ENCODE data around the gene MRPS18A. TPM values are rescaled to one million over a fixed set of nuclear protein-coding genes. Genes with fewer than 3 reads are reported as not detected.

Gene MRPS18A
- total and polyA plus RNA-seq, 2 of the 8 experiments (the other 6 are each of a cell fraction or from before 2014, with no cell fraction given): 48.3 to 121 TPM

DNA sequence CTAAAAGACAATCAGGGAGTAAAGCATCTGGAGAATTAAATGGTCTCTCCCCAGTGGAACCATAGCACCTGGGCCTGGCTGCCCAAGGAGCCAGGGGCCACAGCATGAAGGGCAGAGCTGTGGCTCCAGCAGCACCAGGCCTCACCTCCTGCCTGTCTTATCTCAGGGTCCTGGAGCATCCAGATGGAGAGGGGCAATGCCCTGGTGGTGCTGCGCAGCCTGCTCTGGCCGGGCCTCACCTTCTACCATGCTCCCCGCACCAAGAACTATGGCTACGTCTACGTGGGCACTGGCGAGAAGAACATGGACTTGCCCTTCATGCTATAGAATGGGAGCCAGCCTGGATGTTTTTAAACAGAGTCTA, 17.0 kb downstream of the MRPS18A start:
- Histone ChIP-seq H3K23ac (ENCODE audit: insufficient read length) (no peak overlapping the region), H4K91ac (replicated peaks; ENCODE audit: insufficient read length, low read length) (no peak overlapping the region), H2BK120ac (replicated peaks; ENCODE audit: low read depth, low read length) (no peak overlapping the region), H2BK15ac (ENCODE audit: low read length) (no peak overlapping the region), H3K4me1 (replicated peaks in 1 of 4; ENCODE audit: control insufficient read depth in 3 of 4, insufficient read depth in 4 of 4, low read length in 3 of 4) (peaks cover 5 to 27% (median 22%) of the 10 kb centered on the region in 4 experiments), H3K27ac (ENCODE audit: low read depth, low read length) (no peak overlapping the region), H2AK5ac (ENCODE audit: low read depth, low read length) (no peak overlapping the region), H3K14ac (ENCODE audit: insufficient read length) (no peak overlapping the region), H4K8ac (ENCODE audit: extremely low read depth, insufficient read depth, low read length) (no peak overlapping the region), H4K5ac (ENCODE audit: insufficient read length, low read depth, low read length) (no peak overlapping the region), H3K56ac (replicated peaks; ENCODE audit: insufficient read length, low read depth, low read length) (no peak overlapping the region), H3K23me2 (ENCODE audit: low read depth, low read length) (peaks cover 3% of the 10 kb centered on the region; the same call in 1 of the 2 replicates), H3K18ac (ENCODE audit: extremely low read depth, low read length) (no peak overlapping the region), H3K4me3 (ENCODE audit: extremely low read depth in 1 of 4, insufficient read depth in 2 of 4, low read depth in 3 of 4, low read length in 4 of 4) (no peak overlapping the region), H3K9me3 (ENCODE audit: insufficient read depth in 2 of 2, low read depth in 1 of 2, low read length in 1 of 2) (no peaks in the 10 kb centered on the region), H2BK5ac (ENCODE audit: low read depth, low read length) (no peak overlapping the region), H3K79me2 (ENCODE audit: control insufficient read depth in 1 of 2, insufficient read depth in 2 of 2, low read length in 2 of 2) (no peaks in the 10 kb centered on the region), H3K4me2 (ENCODE audit: insufficient read depth in 1 of 2, low read depth in 2 of 2, low read length in 2 of 2) (no peak overlapping the region), H2BK20ac (ENCODE audit: low read length) (no peak overlapping the region), H4K20me1 (replicated peaks in 1 of 2; ENCODE audit: control insufficient read depth in 1 of 2, insufficient read depth in 2 of 2, low read length in 2 of 2) (peaks cover 0 to 4% of the 10 kb centered on the region in 2 experiments), H3K36me3 (ENCODE audit: control insufficient read depth in 2 of 4, insufficient read depth in 4 of 4, low read length in 3 of 4) (peaks cover 19 to 43% (median 23%) of the 10 kb centered on the region in 4 experiments; a peak in 7 of 8 replicates), H2BK12ac (ENCODE audit: low read depth, low read length) (no peak overlapping the region), H3K27me3 (replicated peaks in 1 of 4; ENCODE audit: control insufficient read depth in 3 of 4, extremely low read depth in 1 of 4, insufficient read depth in 3 of 4, low read length in 3 of 4) (no peaks in the 10 kb centered on the region; a peak in 2 of 7 replicates), H3K79me1 (ENCODE audit: low read depth, low read length) (no peaks in the 10 kb centered on the region), H2AFZ (ENCODE audit: low read length) (no peak overlapping the region), H3K9ac (replicated peaks in 1 of 4; ENCODE audit: extremely low read depth in 1 of 4, low read depth in 3 of 4, low read length in 3 of 4) (no peak overlapping the region), H3K4ac (replicated peaks; ENCODE audit: insufficient read length, low read depth, low read length) (no peak overlapping the region)
- WGBS, 2 experiments (ENCODE audit: extremely low coverage in 1 of 2, insufficient coverage in 1 of 2, insufficient read length in 1 of 2, insufficient replicate concordance in 2 of 2, low coverage in 1 of 2, low lambda C conversion rate in 2 of 2, missing lambda C conversion rate in 1 of 2): 95% methylated on average over 6 of the region's 6 CpGs; no CpG with 5 or more reads in 1 of the 2 experiments
- ChIA-PET CTCF (ENCODE audit: partially characterized antibody) (interaction anchor here (0.9 to 12.6 kb wide), 17 partner anchors 8 to 409 kb away, joined by 3 to 146 read pairs (median 10); partner anchors contain the start of gene VEGFA), POLR2A (ENCODE audit: partially characterized antibody) (interaction anchor here (1.5 to 10.0 kb wide), 8 partner anchors 10 to 99 kb away, joined by 4 to 85 read pairs (median 19); partner anchors contain the start of genes GTPBP2, MRPS18A, RSPH9 and VEGFA)
- DNase-seq (ENCODE audit: low read depth in 1 of 2, low spot score in 2 of 2): no peak
- no peak for FAIRE-seq
- TF ChIP-seq BRCA1 (IDR thresholded peaks at IDR 0.05; ENCODE audit: low read depth, low read length): no peak

Measured in H1 (cell line).